Breast epithelium (tissue), 3 donors: ENCODE results near the gene GRB14.

Experiments used
- CTCF ChIP-seq, 3 donors: fragments of 450-650 bp; IDR thresholded peaks; one replicate each; pipeline ENCODE4 v1.5.1; 2016 to 2017; ENCODE audit warnings: antibody characterized with exemption in 3 of 3, mild to moderate bottlenecking in 3 of 3, moderate library complexity in 3 of 3
- POLR2AphosphoS5 ChIP-seq, 3 donors: sonication (generic); formaldehyde crosslinking; IDR thresholded peaks; one replicate each; pipeline ENCODE4 v1.6.1; 2017; ENCODE audit warnings: antibody characterized with exemption in 3 of 3

GRCh38 chr2:164551519-164551918, 69.8 kb downstream of the GRB14 start:
- no peak for TF ChIP-seq CTCF (IDR thresholded peaks at IDR 0.05)
- TF ChIP-seq POLR2AphosphoS5 (IDR thresholded peaks at IDR 0.05): no peak
